ENCODE data around the gene PPP2R1B.

GRCh38 chr11:111808834-111809233, 42.6 kb upstream of the PPP2R1B start:
- TF ChIP-seq, protein P1, sequence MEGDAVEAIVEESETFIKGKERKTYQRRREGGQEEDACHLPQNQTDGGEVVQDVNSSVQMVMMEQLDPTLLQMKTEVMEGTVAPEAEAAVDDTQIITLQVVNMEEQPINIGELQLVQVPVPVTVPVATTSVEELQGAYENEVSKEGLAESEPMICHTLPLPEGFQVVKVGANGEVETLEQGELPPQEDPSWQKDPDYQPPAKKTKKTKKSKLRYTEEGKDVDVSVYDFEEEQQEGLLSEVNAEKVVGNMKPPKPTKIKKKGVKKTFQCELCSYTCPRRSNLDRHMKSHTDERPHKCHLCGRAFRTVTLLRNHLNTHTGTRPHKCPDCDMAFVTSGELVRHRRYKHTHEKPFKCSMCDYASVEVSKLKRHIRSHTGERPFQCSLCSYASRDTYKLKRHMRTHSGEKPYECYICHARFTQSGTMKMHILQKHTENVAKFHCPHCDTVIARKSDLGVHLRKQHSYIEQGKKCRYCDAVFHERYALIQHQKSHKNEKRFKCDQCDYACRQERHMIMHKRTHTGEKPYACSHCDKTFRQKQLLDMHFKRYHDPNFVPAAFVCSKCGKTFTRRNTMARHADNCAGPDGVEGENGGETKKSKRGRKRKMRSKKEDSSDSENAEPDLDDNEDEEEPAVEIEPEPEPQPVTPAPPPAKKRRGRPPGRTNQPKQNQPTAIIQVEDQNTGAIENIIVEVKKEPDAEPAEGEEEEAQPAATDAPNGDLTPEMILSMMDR (IDR thresholded peaks at IDR 0.05; ENCODE audit: insufficient read depth, low read length, poor library complexity, severe bottlenecking): no peak
- no peak for TF ChIP-seq EZH2phosphoT487 (conservative IDR thresholded peaks at IDR 0.05; ENCODE audit: low read length)

Data from SU-DHL-6 (cell line).